ENCODE measurements around the gene BEND2.

DNA sequence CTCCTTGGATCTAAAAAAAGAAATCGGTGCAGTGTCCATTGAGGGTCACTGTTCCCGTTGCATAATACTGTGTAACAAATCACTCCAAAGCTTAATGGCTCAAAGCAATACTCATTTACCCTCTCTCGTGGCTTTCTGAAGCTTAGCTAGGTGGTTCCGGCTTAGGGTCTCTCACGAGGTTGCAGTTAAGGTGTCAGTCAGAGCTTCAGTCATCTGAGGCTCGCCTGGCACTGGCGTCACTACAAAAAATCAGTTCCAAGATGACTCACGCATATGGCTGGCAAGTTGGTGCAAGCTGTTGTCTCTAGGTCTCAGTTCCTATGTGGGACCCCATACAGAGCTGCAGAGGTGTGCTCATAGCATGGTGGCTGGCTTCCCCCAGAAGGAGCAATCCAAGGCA is 91.0 kb downstream of the BEND2 start:
- TF ChIP-seq POLR2A (IDR thresholded peaks at IDR 0.05) (no peak), EP300 (IDR thresholded peaks at IDR 0.05) (no peak)
- TF ChIP-seq, protein P1, sequence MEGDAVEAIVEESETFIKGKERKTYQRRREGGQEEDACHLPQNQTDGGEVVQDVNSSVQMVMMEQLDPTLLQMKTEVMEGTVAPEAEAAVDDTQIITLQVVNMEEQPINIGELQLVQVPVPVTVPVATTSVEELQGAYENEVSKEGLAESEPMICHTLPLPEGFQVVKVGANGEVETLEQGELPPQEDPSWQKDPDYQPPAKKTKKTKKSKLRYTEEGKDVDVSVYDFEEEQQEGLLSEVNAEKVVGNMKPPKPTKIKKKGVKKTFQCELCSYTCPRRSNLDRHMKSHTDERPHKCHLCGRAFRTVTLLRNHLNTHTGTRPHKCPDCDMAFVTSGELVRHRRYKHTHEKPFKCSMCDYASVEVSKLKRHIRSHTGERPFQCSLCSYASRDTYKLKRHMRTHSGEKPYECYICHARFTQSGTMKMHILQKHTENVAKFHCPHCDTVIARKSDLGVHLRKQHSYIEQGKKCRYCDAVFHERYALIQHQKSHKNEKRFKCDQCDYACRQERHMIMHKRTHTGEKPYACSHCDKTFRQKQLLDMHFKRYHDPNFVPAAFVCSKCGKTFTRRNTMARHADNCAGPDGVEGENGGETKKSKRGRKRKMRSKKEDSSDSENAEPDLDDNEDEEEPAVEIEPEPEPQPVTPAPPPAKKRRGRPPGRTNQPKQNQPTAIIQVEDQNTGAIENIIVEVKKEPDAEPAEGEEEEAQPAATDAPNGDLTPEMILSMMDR (IDR thresholded peaks at IDR 0.05) = no peak
